ENCODE results near the gene CLEC3B.
"Not testable (repeated sequence)": the region's sequence is repeated elsewhere in the genome, so short reads cannot be mapped to it uniquely, and the experiment has no call there.

The CLEC3B gene

DNA sequence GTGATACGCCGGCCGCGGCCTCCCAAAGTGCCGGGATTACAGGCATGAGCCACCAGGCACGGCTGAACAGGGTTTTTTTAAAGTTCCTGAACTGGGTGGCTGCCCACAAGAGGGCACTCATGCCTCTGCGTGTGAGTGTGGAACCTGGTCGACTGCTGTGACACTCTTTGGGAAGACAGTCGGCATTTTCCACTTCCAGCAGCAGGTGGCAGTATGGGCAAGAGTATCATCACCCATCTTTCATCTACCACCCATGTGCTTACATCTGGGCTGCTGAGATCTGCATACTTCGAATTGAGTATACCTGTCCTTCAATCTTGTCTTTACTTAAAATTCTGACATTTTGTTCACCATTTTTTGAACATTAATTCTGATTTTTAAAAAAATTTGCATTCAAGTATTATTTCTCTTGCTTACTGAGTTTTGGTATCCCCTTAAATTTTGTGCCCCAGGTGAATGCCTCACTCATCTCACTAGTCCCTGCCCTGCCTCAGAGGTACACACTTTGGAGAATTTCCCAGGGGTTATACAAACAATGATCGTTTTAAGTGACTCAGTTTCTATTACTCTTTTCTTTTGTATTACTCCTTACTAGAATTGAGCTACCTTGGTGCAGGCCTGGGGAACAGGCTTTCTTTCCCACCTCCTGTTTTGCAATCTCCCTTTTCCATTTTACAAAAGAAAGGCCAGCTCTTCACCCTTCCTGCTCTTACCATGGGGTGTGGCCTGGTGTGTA, 11.8 kb downstream of the CLEC3B start:
- DNase-seq, result peak; percentile 94

GRCh38 chr3:45041666-45042065, 15.6 kb downstream of the CLEC3B start:
- DNase-seq, result no peak

GRCh38 chr3:45042162-45042561, 16.1 kb downstream of the CLEC3B start:
- no peak for DNase-seq

DNA sequence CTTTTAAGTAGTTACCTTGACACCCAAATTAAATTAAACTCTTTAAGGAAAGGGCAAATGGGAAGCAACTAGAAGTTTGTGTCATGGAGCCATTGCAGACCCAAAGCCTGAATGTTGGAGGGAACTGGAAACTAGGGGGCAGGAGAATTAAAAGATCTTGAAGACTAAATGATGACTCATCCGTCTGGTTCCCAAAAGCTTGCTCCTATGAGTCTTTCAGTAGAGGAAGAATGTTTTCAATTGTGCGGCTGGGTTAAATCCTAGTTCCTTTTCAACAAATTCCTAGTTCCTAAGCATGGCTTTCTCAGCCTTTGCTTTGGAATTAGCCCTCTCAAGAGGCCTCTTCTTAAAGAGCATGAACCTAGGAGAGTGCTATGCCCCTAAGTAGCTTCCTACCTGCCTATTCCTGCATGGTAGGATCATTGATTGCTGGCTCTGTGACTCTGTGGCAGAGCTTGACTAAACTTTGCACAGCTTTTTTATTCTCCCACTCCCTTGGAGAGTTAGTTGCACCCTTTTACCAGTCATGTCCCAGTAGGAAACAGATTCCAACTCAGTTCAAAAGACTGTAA, 17.7 kb downstream of the CLEC3B start:
- no peak for DNase-seq

DNA sequence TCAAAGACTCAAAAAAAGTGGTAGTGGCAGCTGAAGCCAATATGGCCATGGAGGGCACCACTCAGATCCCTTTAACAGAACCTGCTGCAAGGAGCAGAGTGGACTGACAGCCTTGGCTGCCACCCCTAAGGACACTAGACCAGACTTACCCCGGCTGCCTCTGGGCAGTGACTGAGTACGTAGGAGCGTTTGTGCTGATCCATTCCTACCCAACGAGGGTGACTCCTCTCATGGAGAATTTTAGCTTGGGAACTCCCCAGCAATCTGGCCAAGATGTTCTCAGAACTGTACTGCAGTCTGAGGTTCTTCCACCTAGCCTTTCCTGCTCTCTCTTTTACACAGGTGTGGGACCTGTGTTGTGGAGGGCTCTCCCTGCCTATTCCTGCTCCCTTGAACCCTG, 22.1 kb downstream of the CLEC3B start:
- no peak for DNase-seq

DNA sequence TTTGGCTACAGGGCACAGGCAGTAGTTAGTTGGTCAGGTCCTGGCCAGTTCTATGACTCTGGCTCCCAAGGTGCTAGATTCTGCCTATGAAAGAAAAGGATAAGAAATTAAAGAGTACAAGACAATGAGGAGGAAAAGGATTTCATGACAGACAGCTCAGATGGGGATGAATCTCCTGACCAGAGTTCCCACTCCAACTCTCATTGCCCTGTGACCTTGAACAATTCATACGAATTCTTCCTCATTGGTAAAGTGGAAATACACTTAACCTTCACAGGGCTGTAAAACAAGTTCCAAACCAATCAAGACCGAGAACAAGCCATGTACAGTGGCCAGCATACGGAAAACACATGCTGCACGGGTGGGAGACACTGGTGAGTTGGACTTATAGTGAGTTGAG, 23.7 kb downstream of the CLEC3B start:
- no peak for DNase-seq

DNA sequence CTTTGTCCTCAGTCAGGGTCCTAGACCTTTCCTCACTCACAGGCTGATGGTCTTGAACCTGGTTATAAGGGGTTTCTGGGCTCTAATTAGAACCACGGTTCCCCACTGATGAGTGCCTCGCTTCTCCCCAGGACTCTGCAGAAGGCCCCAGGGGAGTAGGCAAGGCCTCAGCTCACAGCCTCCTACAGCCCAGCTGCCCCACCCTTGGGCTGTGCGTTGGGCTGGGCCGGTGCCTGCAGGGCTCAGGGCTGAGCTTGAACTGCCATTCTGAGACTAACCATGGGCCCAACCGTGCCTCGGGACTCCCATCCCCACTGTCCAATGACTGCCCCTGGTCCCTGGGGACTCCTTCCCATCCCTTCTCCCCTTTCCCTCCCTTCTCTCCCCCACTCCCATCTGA, 25.6 kb downstream of the CLEC3B start:
- DNase-seq, result no peak

- not testable (repeated sequence) for DNase-seq
Observed at GRCh38 chr3:45053805-45054195, 27.7 kb downstream of the CLEC3B start.

- DNase-seq, result no peak
Observed at GRCh38 chr3:45054196-45054857, 28.2 kb downstream of the CLEC3B start.

DNA sequence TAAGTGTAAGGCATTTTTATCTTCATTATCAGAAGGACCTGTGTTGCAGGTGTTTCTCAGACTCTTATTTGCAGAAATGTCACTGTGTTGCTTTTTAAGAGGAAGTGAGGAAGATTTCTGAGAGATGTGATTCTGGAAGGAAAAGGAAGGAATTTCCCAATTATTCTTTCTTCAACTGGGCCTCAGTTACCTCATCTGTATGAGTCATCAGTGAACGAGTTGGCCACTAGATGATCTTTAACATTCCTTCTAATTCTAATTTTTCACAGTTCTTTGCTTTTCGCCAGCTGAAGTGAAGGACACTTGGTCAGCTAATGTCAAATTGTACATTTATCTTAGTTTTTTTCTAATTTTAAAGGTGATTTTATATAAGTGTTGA, 28.9 kb downstream of the CLEC3B start:
- no peak for DNase-seq

DNA sequence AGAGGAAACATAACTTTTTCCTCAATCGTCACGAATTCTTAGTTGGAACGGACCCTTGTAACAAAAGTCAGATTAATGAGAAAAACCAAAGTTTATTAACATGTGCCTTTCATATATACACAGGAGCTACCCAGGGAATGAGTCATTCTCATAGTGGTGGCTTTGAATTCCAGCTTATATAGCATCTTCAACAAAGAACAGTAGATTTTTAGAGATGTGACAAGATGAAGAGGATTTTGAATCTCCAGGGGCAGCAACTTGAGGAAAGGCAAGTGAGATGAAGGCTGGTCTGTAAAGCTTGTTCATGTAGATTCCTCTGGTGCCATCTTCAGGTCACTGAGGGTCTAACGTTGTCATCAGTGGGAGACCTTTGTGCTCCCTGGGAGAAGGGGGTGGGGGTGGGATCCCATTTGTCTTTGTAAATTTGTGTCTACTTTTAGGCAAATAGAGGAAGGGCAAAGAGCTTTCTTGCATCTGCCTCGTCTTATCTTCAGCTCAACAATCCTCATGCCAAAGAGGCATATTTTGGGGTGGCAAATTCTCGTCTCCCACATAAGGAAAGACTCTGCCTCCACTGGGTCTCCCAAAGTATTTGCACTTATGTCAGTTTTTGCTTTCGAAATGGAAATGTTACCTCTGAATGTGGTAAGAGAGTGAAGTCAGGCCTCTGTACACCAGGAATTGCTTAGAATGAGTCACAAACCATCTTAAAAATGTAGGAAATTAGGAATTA, 29.5 kb downstream of the CLEC3B start:
- DNase-seq, result no peak

GRCh38 chr3:45056608-45057301, 30.7 kb downstream of the CLEC3B start:
- no peak for DNase-seq

GRCh38 chr3:45057557-45057956, 31.5 kb downstream of the CLEC3B start:
- DNase-seq, result no peak

DNA sequence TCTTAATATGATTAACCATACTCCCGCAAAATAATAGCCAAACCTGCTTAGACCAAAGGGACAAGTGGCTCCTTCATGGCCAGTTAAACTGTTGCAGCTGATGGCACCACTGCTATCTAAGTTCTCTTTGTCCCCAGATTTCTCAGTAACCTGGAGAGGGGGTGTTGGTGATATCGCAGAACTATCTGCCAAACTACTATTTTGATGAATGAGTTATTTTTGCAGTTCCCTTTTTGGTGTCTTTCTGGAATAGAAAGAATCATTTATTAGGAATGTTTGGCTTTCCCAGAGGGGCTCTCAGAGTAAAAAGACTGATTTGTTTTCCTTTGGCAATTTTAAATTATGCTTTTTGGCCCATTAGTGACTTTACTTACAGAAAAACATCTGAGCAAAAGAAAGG, 33.0 kb downstream of the CLEC3B start:
- DNase-seq, result no peak

DNA sequence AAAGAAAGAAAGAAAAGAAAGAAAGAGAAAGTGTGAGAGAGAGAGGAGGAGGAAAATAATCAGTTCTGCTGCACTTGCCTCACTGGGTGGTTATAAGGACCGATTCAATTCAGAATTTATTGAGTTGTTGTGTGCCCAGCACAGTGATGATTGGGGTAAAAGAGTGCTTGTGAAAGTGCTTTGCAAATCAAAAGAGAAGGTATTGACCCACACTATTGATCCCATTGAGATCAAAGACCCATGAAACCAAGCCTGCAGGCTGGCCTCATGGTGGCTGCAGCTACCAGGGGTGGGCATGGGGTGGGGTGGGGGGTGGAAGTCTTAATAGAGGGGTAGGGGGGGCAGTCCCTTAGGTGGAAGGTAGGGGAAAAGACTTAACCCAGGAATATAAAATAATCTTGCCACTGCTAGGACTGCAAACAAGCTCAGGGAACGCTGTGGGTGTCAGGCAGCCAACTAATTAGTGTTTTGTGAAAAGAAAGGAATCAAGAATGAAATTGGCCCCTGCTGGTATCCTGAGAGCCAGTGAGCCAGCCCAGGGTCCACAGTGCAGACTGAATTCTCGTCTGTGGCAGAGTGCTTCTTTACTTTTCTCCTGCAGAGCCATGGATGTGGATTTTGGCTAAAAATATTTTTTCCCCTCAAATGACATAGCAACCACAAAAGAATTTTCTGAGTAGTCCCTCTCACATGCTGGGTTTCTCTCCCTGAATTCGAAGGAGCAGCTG, 34.2 kb downstream of the CLEC3B start:
- no peak for DNase-seq

DNA sequence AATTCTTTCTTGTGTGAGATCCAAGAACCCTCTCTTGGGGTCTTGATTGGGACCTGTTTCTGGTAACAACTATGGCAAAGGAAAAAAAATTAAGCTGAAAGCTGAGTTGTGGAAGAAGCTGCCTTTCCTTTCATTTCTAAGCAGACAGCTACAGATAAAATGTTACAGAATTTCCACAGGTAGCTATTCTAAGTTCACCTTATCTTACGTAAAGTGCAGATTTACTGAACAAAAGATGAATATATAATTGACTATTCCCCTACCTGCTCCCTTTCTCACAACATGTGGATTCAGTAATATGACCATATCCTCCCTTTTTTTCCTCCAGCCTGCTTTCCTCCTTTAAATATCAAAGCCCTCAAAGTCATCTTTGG, 36.6 kb downstream of the CLEC3B start:
- DNase-seq, result no peak

- peak; percentile 70 for DNase-seq
Observed at GRCh38 chr3:45064512-45065372, 38.6 kb downstream of the CLEC3B start.

DNA sequence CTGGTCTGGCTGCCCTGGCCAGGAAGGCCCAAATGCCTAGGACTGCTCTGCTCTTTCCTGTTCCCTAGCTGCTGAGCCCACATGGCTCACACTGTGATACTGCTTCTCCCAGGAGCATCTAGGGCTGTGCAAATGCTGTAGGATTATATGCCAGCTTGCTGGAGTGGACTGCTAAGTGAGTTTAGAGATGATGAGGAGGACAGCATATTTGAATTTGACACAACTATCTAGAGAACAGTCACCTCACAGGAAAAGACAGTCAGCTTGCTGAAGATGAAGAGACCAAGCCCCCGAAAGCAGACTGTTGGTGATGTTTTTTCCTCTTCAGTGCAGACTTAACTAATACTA, 39.2 kb downstream of the CLEC3B start:
- no peak for DNase-seq

DNA sequence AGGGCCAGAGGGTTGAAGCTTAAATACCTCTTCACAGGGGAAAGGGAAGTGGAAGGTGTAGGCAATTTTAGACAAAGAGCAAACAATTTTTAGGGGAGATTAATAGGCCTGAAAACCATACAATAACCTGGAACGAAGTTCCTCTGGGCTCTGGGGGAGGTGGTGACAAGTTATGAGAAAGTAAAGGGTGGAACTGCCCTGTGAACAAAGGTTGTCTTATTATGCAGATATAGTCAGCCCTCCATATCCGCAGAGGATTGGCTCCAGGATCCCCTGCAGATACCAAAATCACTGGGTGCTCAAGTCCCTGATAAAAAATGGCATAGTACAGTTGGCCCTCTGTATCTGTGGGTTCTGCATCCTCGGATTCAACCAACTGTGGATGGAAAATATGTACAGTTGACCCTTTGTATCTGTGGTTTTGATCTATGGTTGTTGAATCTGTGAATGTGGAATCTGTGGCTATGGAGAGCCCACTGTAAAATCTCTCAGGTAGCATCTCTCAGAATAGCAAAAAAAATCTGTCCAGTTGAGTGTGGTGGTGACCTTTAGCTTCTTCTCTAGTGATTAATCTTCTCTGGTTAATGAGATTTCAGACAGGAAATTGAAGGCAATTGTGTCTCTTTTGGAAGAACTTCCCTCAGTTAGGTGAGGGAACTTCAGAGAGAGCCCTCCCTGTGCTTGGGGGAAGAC, 40.2 kb downstream of the CLEC3B start:
- DNase-seq, result no peak

- no peak for DNase-seq
Observed at GRCh38 chr3:45067486-45067885, 41.4 kb downstream of the CLEC3B start.

DNA sequence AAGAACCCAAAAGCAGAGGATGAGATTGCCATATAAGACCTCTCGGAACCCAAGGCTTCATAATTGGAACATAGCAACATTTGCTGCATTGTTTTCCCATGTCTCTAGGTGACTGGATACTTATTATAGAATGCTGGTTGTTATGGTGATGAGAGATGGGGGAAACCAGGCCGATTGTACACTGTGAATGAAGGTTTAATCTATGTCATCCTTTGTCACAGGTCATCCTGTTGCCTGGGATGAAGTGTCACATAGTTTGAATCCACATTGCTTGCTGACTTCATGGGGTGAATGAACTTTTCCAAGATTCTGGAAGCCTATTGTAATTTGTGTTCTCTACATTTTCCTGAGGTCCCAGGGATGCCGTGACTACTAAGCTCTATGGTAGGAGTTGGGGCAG, 41.8 kb downstream of the CLEC3B start:
- no peak for DNase-seq
